ENCODE measurements around the gene ABCB4. TPM values are rescaled to one million over a fixed set of nuclear protein-coding genes. Genes with fewer than 3 reads are reported as not detected.

The ABCB4 gene
- polyA plus RNA-seq, 1 experiment: 1.9 TPM

- POLR2A ChIA-PET: no interaction called here
- TF ChIP-seq CTCF (IDR thresholded peaks at IDR 0.05; ENCODE audit: insufficient read depth, low read depth, low read length): no peak
- CTCF ChIA-PET: no interaction called here
- no peak for DNase-seq (ENCODE audit: low read depth)
- no peak overlapping the region for H3K4me3 ChIP-seq (ENCODE audit: low read depth, low read length)
- H3K27me3 ChIP-seq (ENCODE audit: control insufficient read depth, insufficient read depth, low read length): no peaks in the 10 kb centered on the region; the same call in 1 of the 2 replicates
- H3K36me3 ChIP-seq (ENCODE audit: control insufficient read depth, insufficient read depth, low read length): no peaks in the 10 kb centered on the region
Measured at GRCh38 chr7:87495366-87495765, 19.9 kb upstream of the ABCB4 start.

GRCh38 chr7:87494454-87494853 is 19.0 kb upstream of the ABCB4 start:
- POLR2A ChIA-PET: no interaction called here
- CTCF ChIA-PET: interaction anchor here (0.7 kb wide), 1 partner anchor 13 kb away, joined by 3 read pairs; no protein-coding TSS in a partner anchor
- H3K4me3 ChIP-seq (ENCODE audit: low read depth, low read length): no peak overlapping the region
- TF ChIP-seq CTCF (IDR thresholded peaks at IDR 0.05; ENCODE audit: insufficient read depth, low read depth, low read length): no peak
- DNase-seq (ENCODE audit: low read depth): no peak
- no peaks in the 10 kb centered on the region for H3K36me3 ChIP-seq (ENCODE audit: control insufficient read depth, insufficient read depth, low read length)
- H3K27me3 ChIP-seq (ENCODE audit: control insufficient read depth, insufficient read depth, low read length): no peaks in the 10 kb centered on the region; the same call in 1 of the 2 replicates

GRCh38 chr7:87483131-87483530 is 7.7 kb upstream of the ABCB4 start:
- Histone ChIP-seq H3K27me3 (ENCODE audit: control insufficient read depth, insufficient read depth, low read length) (no peaks in the 10 kb centered on the region; the same call in 1 of the 2 replicates), H3K4me3 (ENCODE audit: low read depth, low read length) (no peak overlapping the region), H3K36me3 (ENCODE audit: control insufficient read depth, insufficient read depth, low read length) (no peaks in the 10 kb centered on the region)
- DNase-seq (ENCODE audit: low read depth): no peak
- no peak for TF ChIP-seq CTCF (IDR thresholded peaks at IDR 0.05; ENCODE audit: insufficient read depth, low read depth, low read length)
- CTCF ChIA-PET: no interaction called here
- POLR2A ChIA-PET: no interaction called here

GRCh38 chr7:87482115-87482514 is 6.6 kb upstream of the ABCB4 start:
- POLR2A ChIA-PET: no interaction called here
- no peaks in the 10 kb centered on the region; the same call in 1 of the 2 replicates for H3K27me3 ChIP-seq (ENCODE audit: control insufficient read depth, insufficient read depth, low read length)
- TF ChIP-seq CTCF (IDR thresholded peaks at IDR 0.05; ENCODE audit: insufficient read depth, low read depth, low read length): no peak
- no peak overlapping the region for H3K4me3 ChIP-seq (ENCODE audit: low read depth, low read length)
- H3K36me3 ChIP-seq (ENCODE audit: control insufficient read depth, insufficient read depth, low read length): no peaks in the 10 kb centered on the region
- CTCF ChIA-PET: no interaction called here
- no peak for DNase-seq (ENCODE audit: low read depth)

- no peak for TF ChIP-seq CTCF (IDR thresholded peaks at IDR 0.05; ENCODE audit: insufficient read depth, low read depth, low read length)
- ChIA-PET POLR2A (no interaction called here), CTCF (no interaction called here)
- Histone ChIP-seq H3K27me3 (ENCODE audit: control insufficient read depth, insufficient read depth, low read length) (peaks cover 6% of the 10 kb centered on the region), H3K36me3 (ENCODE audit: control insufficient read depth, insufficient read depth, low read length) (no peaks in the 10 kb centered on the region), H3K4me3 (ENCODE audit: low read depth, low read length) (no peak overlapping the region)
- peak; percentile 4 for DNase-seq (ENCODE audit: low read depth)
Measured at GRCh38 chr7:87480386-87480785, 4.9 kb upstream of the ABCB4 start.
